GM12874 (cell line): Measurements from ENCODE around the gene ZNF217.
"Not testable (repeated sequence)": the region's sequence is repeated elsewhere in the genome, so short reads cannot be mapped to it uniquely, and the experiment has no call there.

Source experiments
- CTCF ChIP-seq: IDR thresholded peaks from 2 replicates; pipeline ENCODE4 v1.5.1; 2011; ENCODE audit warnings: low read depth, mild to moderate bottlenecking, control low read depth, low read length, moderate library complexity; ENCODE audit not compliant: insufficient read depth

The ZNF217 gene

GRCh38 chr20:53593466-53594007 is at the start of gene ZNF217:
Gene ZNF217, minus strand, starts transcription at chr20:53593839. Its CDS starts 11,013 bp downstream, at chr20:53582826.
- TF ChIP-seq CTCF, result not testable (repeated sequence)

- TF ChIP-seq CTCF, result no peak
Measured at GRCh38 chr20:53643031-53643832, 49.6 kb upstream of the ZNF217 start.

DNA sequence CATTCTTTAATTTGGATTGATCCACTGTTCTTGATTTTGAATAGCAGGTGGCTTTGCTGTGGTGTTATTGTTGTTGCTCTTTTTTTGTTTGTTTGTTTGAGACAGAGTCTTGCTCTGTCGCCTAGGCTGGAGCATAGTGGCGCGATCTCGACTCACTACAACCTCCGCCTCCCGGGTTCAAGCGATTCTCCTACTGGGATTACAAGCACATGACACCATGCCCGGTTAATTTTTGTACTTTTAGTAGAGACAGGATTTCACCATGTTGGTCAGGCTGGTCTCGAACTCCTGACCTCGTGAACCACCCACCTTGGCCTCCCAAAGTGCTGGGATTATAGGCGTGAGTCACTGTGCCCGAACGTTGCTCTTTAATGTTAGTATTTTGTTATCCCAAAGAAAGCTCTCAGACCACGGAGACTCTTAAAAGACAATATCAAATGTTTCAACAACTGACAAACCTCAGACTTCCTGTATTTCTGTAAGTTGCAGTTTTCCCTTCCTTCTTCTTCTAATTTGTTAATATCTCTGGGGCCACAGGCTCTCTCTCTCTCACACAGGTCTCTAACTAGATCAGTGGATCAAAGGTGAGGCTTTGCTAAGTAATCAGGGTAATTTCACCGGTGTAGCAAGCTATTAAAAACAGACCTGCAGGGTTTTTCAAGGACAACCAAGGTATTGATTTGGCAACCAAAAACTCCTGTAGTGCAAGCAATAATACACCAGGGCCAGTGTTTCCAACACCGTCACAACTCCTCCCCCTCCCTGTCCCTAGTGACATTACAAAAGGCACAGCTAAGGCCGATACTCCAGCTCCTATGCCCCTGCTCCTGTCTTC is 48.8 kb upstream of the ZNF217 start:
- no peak for TF ChIP-seq CTCF

DNA sequence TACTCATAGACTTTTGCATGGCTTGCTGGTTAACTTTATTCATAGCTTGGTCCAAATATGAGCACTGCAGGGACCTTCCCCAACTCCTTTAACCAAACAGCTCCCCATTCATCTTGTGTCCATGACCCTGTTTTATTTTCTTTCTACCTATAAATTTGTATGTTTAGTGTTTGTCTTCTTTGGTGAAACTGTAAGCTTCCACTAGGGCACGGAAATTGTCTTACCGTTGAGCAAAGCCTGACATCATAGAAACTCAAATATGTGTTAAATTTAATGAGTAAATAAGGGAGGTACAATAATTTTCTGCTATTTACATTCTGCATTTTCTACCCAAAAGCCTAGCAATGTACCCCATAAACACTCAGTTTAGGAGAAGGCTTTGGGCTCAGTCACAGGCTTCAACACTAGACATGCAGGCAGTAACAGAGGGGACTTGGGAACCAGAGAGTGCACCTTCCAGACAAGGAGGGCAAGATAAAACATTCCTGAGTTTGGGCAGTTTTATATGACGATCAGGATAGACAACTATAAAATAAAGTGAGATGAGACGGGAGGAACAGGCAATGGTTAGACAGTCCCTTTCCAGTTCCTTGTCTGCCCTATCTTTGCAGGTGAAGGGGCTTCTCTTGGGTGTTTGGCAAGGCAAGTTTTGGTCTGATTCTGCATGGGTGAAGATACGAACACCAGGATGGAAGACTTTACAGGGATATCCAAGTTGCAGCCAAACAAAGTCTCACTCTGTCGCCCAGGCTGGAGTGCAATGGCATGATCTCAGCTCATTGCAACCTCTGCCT is 46.2 kb upstream of the ZNF217 start:
- no peak for TF ChIP-seq CTCF

- TF ChIP-seq CTCF, result no peak
Measured at GRCh38 chr20:53639128-53639527, 45.5 kb upstream of the ZNF217 start.

DNA sequence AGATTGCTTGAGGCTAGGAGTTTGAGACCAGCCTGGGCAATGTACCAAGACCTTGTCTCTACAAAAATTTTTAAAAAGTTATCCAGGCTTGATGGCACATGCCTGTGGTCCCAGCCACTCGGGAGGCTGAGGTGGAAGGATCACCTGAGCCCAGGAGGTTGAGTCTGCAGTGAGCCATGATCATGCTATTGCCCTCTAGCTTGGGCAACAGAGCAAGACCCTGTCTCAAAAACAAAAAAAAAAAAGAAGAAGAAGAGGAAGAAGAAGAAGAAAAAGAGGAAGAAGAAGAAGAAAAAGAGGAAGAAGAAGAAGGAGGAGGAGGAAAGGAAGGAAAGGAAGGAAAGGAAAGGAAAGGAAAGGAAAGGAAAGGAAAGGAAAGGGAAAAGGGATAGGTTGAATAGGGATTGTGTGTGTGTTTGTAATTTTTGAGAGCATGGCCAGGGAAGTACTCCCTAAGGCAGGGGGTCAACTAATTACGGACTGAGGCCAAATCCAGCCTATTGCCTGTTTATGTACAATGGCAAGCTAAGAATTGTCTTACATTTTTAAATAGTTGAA is 43.0 kb upstream of the ZNF217 start:
- no peak for TF ChIP-seq CTCF

DNA sequence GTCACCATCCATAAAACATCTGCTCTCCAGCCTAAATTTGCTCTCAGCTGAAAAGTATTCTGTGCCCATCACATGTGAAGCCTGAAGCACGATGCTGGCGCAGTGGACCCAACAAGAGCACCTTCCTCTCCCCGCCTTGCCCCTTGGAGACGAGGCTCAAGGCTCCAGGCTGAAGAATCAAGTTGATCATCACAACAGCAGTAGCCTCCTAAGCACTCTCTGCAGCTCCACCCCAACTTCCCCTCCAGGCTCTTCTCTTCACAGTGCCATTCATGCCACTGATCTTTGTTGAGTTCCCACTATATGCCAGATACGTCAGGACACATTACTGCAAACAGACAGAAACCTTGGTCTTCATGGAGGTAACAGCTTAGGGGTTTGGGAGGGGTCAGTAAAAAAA is 41.6 kb upstream of the ZNF217 start:
- no peak for TF ChIP-seq CTCF
